Tibial nerve (tissue), 3 donors: ENCODE results near the gene KIF12.

ENCODE experiments used
- CTCF ChIP-seq, 5 experiments: fragments of 200-600 bp in 3 of 5; fragments of 450-650 bp in 2 of 5; sonication (generic) in 3 of 5; IDR thresholded peaks; one replicate each; pipeline ENCODE4 v1.5.1; 2016 to 2019; ENCODE audit warnings: antibody characterized with exemption in 5 of 5, mild to moderate bottlenecking in 3 of 5, moderate library complexity in 2 of 5
- POLR2A ChIP-seq, 2 donors: fragments of 450-650 bp; IDR thresholded peaks; one replicate each; pipeline ENCODE4 v1.6.1; 2017; ENCODE audit warnings: antibody characterized with exemption in 2 of 2, mild to moderate bottlenecking in 2 of 2, moderate library complexity in 2 of 2

- TF ChIP-seq CTCF (IDR thresholded peaks at IDR 0.05) (no peak), POLR2A (IDR thresholded peaks at IDR 0.05) (no peak)
Observed at GRCh38 chr9:114112325-114112724, 13.2 kb upstream of the KIF12 start.
